HUDEP-2 (cell line): ENCODE measurements around the gene ATXN1L.
A peak's percentile ranks its signal among the peaks of the same experiment; 100 is the strongest.
"Not testable (repeated sequence)": the region's sequence is repeated elsewhere in the genome, so short reads cannot be mapped to it uniquely, and the experiment has no call there.

ENCODE experiments used
- DNase-seq, 76 experiments: peaks; one replicate each; lab custom pipeline; 2025; ENCODE audit not compliant: unreplicated experiment in 76 of 76; lab: John Stamatoyannopoulos, UW

ATXN1L gene

GRCh38 chr16:71889147-71889546 is 43.4 kb downstream of the ATXN1L start:
- no peak for DNase-seq

- DNase-seq, result no peak
These were observed 48.1 kb downstream of the ATXN1L start for GRCh38 chr16:71893888-71894228.

GRCh38 chr16:71894229-71894920 is 48.6 kb downstream of the ATXN1L start:
- peak in 29 of 76 experiments; percentile 2 to 45 (median 18) for DNase-seq

- peak; percentile 25 to 98 (median 93) for DNase-seq
These were observed 49.3 kb downstream of the ATXN1L start, which contains the start of gene IST1 for GRCh38 chr16:71894921-71895678. TSS of gene IST1 (plus strand) at chr16:71895531. CDS start at chr16:71915641, 20,110 bp downstream.

GRCh38 chr16:71895679-71896365 is 50.0 kb downstream of the ATXN1L start:
- DNase-seq, result peak in 18 of 76 experiments; percentile 4 to 61 (median 35)

- no peak for DNase-seq
These were observed 51.1 kb downstream of the ATXN1L start for GRCh38 chr16:71896764-71897368.

GRCh38 chr16:71899171-71899570 is 53.4 kb downstream of the ATXN1L start:
- DNase-seq, result no peak

GRCh38 chr16:71902656-71903365 is 57.0 kb downstream of the ATXN1L start:
- no peak for DNase-seq

GRCh38 chr16:71903608-71904007 is 57.8 kb downstream of the ATXN1L start:
- no peak for DNase-seq

GRCh38 chr16:71904239-71904638 is 58.5 kb downstream of the ATXN1L start:
- DNase-seq, result no peak

- DNase-seq, result not testable (repeated sequence)
These were observed 60.0 kb downstream of the ATXN1L start for GRCh38 chr16:71905765-71906164.
